GM18873 (cell line): ENCODE data around the gene LHX2.
"Not testable (repeated sequence)": the region's sequence is repeated elsewhere in the genome, so short reads cannot be mapped to it uniquely, and the experiment has no call there.

Experiments used
- ATAC-seq: cut with Tn5 transposase; IDR thresholded peaks from one replicate; pipeline ENCODE4 v1.9.1; 2021; ENCODE audit warnings: mild to moderate bottlenecking, moderate library complexity, moderate number of reproducible peaks; ENCODE audit not compliant: unreplicated experiment, low FRiP score

The LHX2 gene, protein sequence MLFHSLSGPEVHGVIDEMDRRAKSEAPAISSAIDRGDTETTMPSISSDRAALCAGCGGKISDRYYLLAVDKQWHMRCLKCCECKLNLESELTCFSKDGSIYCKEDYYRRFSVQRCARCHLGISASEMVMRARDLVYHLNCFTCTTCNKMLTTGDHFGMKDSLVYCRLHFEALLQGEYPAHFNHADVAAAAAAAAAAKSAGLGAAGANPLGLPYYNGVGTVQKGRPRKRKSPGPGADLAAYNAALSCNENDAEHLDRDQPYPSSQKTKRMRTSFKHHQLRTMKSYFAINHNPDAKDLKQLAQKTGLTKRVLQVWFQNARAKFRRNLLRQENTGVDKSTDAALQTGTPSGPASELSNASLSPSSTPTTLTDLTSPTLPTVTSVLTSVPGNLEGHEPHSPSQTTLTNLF

DNA sequence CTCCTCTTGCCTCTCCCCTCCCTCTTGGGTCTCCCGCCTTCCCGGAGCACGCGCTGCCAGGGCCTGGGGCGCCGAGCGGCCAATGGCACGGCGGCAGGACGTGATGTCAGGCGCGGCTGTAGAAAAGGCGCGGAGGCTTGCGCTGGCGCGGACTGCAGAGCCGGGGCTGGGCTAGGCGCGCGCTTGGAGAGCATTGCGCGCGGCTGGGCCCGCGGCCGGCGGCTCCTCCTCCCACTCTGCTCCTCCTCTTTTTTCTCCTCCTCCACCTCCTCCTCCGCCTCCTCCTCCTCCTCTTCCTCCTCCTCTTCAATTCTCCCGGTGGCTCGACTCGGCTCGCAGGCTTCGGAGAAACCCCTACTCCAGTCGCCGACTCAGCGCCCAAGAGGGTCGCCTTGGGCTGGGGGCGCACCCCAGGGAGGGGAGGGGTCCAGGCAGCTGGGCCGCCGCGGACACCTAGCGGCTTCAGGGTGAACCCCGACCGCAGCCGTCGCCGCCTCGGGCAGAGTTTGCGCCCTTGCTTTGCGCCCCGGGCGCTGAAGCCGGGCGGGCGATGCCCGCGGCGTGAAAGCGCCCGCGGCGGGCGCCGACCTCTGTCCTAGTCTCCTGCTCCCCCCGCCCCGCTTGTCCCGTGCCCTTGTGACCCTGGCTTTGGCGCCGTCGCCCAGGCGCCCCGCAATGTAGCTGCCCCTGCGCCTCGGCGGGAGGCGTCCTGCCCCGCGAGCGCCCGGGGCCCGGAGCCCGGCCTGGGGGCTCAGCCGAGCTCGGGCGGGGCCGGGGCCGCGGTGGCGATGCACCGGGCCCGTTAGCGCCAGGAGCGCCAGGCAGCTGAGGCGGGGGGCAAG is at the start of gene LHX2:
TSS of gene LHX2 (plus strand) at position 309 of the 842 bp plus-strand sequence. CDS start 581 bp downstream, outside the sequence.
- no peak for ATAC-seq

DNA sequence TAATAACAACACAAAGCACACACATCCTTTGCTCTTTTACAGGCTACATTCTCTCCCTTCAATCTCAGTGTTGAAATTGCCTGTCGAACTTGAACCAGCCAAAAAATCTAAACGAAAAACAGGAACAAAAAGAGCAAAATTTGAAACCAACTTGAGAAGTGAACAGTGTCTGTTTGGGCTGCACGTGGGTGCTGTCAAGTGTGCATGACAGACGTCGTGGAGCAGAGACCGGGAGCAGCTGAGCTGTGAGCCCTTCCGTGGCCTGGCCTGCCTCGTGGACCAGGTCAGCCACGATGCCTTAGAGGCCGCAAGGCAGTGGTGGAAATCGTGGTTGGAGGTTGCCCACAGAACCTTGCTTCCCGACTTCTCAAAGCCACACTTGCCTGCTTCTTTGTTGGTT is 46.8 kb upstream of the LHX2 start:
- ATAC-seq: no peak

DNA sequence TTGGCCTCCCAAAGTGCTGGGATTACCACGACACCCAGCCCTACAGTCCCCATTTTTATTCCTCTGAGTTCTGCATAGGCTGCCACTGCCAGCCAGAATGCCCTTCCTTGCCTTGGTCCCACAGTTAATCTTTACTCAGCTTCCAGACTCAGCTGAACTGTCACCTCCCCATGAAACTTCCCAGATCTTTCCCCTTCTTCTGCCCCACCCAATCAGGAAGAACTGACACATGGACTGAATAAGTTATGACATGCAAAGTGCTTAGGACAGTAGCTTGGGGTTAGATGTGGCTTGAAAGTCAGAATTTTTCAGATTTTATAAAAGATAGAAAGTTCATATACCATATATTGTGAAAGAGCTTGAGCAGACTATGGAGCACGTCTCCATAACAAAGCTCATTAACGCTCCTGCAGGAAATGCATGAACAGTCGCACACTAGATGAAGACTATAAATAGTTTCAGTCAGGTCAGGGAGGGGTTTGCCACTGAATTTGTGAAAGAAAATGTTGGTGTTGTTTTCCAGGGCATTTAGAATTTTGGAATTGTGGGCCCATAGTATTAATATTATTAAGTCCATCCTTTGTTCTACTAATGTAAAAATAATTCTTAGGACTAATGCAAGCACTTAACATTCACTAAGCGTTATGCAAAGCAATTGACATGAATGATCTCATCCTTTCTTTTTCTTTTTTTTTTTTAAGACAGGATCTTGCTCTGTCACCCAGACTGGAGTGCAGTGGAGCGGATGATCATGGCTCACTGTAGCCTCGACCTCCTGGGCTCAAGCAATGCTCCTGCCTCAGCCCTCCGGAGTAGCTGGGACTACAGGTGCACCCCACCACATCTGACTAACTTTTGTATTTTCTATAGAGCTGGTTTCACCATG is 45.5 kb upstream of the LHX2 start:
- no peak for ATAC-seq

DNA sequence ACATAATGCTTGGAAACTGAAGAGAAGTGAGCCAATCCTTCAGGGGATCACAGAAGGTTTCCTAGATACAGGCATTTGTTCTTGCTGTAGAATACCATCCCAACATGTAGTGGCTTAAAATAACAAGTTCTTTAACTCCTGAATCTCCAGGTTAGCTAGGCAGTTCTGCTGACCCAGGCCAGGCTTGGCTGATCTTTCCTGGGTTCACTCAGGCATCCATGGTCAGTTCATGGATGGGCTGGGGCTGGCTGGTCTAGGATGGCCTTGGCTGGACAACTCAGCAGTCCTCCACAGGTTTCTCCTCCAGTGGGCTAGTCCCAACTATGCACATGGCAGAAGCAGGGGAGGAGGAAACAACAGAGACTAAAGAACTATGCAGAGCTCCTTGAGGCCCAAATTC is 44.2 kb upstream of the LHX2 start:
- no peak for ATAC-seq

DNA sequence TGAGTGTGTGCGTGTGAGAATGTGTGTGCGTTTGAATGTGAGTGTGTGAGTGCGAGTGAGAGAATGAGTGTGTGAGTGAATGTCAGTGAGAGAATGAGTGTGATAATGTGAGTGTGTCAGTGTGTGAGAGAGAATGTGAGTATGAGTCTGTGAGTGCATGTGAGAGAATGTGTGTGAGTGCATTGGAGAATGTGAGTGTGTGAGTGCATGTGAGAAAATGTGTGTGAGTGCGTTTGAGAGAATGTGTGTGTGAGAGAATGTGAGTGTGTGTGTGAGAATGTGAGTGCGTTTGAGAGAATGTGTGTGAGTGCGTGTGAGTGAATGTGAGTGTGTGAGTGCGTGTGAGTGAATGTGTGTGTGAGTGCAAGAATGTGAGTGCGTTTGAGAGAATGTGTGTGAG is 39.0 kb upstream of the LHX2 start:
- no peak for ATAC-seq

DNA sequence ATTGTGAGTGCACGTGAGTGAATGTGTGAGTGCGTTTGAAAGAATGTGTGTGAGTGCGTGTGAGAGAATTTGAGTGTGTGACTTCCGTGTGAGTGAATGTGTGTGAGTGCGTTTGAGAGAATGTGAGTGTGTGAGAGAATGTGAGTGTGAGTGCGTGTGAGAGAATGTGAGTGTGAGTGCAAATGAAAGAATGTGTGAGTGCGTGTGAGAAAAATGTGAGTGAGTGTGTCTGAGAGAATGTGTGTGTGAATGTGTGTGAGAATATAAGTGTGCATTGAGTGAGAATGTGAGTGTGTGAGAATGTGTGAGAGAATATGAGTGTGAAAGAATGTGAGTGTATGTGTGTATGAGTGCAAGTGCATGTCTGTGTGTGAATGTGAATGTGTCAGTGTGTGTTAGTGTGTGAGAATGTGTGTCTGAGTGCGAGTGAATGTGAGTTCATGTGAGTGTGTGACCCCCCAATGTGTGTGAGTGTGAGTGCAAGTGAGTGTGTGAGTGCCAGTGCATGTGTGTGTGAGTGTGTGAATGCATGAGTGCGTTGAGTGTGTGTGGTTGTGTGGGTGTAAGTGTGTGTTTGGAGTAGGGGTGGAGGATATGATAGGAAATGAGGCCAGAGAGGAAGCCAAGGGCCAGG is 37.9 kb upstream of the LHX2 start:
- ATAC-seq: no peak

DNA sequence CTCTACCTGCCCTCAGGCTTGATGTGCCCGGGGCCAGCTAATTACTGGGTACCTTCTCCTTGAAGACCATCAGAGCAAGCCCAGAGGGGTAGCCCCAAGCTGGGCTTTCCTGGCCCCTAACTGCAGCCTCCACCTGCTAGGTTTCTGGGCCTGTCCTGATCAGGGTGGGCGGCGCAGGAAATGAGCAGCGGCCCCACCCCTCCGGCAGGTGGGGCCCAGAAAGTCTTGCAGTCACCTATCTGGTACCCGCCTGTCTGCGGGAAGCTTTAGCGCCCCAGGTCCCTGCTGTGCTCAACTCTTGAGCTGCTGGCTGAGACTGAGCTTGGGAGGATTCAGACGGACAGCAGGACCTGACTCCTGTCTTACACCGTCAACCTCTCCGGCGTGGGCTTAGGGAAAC is 37.1 kb upstream of the LHX2 start:
- ATAC-seq: no peak

DNA sequence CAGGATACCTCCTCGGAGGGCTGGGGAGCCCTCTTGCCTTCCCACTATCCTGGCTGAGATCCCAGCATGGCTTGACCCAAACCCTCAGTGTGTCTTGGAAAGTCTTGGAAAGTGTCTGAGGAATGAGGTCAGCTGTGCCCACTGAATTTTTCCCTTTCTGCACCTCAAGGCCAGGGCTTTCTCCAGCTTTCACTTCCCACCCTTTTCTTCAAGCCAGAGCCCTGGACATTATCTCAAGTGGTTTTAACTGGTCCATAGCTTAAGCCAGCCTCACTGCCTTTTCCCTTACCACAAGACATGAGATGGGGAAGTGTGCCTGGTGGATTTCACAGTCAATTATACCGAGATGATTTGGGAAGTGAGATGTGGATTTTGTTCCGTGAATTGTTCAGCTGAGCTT is 35.7 kb upstream of the LHX2 start:
- no peak for ATAC-seq

DNA sequence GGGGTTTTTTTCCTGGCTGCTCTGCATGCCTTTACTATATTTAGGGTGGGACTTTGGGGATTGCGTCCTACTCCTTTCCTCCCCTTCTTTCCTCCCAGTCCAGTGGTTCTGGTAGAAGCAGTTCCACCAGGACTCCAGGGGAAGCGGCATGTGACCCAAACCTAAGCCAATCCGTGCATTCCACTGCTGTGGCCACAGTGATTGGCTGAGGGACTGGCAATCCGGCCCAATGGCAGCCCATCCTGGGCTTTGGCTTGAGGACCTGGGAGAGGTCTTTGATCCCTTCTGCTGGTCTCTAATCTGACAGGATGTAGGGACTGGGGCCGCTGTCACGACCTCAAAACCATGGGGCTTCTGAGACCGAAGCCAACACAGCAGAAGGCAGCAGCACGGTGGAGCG is 35.0 kb upstream of the LHX2 start:
- not testable (repeated sequence) for ATAC-seq

DNA sequence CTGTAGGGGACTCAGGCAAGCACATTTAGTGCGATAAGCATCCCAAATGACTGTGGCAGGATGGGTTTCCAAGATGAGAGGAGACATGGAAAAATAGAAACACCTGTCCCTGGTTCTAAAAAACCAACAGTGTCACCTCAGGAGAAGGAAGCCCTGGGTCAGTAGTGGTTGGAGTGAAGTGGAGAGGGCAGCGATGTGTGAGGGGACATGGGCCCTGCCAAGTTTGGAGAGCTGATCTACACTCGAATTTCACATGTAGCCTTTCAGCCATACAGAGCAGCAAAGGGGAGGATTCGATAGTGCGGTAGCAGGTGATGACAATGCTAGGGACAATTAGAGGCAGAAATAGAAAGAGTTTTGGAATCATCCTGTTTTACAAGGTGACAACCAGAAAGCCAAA is 32.6 kb upstream of the LHX2 start:
- no peak for ATAC-seq

DNA sequence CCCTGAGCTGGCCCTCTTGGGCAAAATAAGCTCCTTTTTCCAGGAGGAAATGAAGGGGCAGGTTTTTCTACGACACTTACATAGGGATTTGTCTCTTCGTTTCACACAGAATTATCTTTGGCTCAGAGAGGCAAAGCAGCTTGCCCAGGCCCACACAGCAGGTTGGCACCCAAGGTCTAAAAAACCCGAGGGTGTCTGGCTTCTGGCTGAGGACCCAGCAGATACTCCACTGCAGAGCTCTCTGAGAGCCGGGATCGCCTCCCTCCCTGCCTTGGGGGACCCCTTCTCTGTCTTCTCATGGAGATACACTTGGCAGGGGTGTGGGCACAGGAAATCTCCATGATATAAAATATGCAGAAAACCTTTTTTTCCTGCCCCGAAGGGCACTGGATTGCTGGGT is 29.0 kb upstream of the LHX2 start:
- ATAC-seq: no peak

DNA sequence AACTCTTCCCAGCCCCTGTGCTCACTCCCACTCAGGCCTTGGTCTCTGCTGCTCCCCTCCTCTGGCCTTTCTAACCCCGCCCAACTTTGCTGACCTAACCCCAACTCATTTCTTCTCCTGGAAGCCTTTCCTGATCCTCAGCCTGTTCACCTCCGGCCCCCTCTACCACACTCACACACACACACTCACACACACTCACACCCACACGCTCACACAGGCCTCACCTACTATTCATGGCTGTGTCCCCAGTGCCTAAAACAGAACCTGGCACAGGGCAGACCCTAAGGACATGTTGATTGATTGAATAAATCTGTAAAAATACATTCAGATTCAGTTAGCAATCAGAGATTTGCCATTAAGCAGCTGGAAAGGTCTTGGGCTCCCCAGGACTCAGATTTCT is 28.5 kb upstream of the LHX2 start:
- no peak for ATAC-seq

DNA sequence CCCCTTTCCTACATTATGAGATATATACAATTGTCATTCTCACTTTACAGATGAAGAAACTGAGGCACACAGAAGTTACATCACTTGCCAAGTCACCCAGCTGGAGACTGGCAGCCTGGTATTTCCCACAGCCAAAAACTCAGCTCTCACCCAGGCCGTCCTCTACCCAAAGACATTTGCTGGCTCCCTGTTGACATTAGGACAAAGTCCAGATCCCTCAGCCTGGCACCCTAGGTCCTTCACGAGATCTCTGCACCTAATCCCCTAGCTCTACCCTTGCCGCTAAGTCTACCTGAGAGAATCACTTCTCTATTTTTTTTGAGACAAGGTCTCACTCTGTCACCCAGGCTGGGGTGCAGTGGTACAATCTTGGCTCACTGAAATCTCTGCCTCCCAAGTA is 26.8 kb upstream of the LHX2 start:
- no peak for ATAC-seq

DNA sequence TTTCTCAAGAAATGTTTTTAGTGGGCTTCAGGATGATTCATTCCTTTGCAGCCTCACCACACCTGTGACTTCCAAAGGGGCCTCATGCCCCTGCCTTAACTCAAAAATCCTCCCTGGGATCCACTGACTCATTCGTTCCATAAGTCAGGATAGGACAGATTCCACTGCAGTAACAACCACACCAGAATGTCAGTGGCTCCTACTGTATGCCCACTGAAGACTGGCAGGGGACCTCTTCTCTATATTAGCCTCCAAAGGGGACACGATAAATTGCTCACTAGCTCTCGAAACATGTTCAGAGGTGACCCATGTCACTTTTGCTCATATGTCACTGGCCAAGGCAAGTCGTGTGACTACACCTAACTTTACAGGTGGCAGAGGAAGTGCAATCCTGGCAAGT is 25.7 kb upstream of the LHX2 start:
- ATAC-seq: no peak

DNA sequence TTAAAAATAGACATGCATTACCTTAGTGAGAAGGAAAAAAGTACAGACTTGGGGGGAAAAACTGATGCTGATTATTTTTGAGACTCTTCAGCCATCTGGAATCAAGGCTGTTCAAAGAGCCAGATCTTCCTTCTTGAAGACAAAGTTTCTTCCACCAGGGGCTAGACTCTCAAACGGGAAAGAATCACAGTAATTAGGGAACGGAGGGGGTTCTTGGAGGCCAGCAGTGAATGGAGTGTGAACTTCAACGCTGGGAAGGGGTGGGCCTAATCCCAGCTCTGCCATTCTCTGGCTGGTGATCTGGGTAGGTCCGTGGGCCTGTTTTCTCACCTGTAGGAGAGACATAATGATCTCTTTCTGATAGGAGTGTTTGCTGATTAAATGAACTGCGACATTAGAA is 21.1 kb upstream of the LHX2 start:
- no peak for ATAC-seq

DNA sequence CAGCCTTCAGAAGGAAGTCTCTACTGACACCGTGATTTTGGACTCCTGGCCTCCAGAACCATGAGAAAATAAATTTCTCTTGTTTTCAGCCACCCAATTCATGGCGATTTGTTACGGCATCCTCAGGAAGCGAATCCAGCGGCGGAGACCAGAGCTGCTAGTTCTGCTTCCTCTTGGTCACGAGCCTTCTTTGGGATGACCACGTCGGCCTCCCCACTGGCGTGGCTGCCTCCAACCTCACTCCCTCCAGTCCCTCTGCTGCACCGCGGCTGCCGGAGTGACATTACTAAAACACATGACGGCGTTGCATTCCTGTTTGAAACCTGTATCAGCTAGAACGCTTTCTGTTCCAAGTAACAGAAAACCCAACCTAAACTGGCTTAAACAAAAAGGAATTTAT is 18.9 kb upstream of the LHX2 start:
- not testable (repeated sequence) for ATAC-seq

DNA sequence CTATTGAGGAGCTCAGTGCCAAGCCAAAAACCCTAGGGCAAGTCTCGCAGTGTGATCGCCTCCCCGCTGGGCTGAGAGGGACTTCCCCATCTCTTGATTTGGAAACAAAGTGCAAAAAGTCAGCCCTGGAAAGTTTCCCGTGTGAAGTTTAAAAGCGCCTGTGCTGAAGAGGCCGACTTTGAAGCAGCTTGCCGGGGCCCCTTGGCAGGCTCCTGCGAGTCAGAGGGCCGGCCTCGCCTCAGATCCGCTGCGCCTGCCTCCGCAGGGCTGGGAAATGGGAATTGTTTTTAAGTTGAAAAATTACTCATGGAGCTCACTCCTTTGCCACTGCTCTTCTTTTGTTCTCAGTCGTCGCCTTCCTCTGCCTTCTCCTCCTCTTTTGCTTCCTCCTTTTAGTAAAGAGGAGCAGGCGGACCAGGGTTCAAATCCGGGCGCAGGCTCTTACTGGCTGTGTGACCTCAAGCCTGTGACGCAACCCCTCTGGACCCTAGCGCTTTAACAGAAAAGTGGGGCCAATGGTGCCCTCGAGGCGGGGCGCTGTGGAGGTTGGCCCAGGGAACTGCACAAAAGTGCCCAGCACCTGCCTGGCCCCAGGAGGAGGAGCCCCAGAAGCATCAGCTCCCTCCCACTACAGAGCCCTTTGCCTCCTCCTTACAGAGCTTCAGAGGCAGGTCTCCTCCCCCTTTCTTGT is 14.7 kb upstream of the LHX2 start:
- ATAC-seq: no peak

DNA sequence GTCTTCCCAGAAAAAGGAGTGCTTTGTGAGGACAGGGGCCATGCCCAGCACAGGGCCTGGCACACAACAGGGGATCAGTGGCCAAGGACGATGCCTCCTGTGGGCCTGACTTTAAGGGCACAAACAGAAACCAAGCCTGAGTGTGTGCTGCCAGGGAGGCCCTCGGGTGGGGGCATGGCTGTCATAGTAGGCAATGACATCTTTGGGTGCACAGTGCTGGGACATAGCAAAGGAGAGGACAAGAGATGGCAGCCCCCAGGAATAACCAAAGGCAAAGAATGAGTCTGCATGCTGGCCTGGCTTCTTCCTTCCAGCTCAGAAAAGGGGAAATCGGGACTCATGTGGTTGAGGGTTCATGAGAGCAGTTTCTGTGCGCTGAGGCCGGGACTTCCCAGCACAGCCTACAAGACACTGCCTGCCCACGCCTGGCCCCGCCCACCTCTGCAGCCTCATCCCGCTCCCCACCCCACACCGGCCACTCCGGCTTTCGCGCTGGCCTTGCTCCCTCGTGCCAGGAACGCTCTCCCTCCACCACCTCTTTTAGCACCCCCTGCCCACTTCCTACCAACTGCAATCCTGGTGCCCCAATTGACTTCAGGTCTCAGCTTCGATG is 13.8 kb upstream of the LHX2 start:
- peak; percentile 54 for ATAC-seq

DNA sequence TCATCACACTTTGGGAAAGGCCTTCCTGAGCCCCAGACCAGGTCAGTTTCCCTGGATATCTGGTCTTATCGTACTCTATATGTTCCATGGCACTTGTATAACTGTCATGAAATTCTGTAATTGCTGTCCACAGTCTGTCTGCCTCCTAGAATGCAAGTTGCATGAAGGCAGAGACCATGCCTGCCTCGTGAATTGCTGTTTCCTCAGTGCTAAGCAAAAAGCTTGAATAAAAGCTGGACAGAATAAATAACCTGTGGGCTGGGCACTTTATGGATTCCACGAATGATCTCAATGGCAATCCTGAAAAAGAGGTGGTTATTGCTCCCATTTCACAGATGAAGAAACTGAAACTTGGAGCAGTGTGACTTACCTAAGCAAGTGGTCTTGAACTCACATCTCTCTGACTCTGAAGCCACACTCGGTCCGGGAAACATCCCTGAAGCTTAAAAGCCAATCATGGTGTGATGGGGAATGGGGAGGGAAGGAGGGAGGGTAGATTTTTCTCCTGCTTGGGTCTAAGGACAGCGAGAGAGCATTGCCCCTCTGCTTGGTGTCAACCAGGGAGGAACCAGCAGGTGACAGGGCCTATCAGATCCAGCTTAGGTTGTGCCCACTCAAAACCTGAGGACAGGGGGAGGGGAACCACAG is 13.2 kb upstream of the LHX2 start:
- no peak for ATAC-seq
